ENCODE measurements around the gene APOA5. TPM values are rescaled to one million over a fixed set of nuclear protein-coding genes. Genes with fewer than 3 reads are reported as not detected.
A peak's percentile ranks its signal among the peaks of the same experiment; 100 is the strongest.

APOA5 gene
- total and polyA plus RNA-seq, 2 of the 13 experiments (the other 11 are each of a cell fraction or from before 2014, with no cell fraction given): 44.0 to 49.1 TPM

GRCh38 chr11:116833491-116833815 lies 41.8 kb upstream of the APOA5 start (continued):
- 0 out of 2 replicates have a peak, but pooled peaks have one; percentile 19 for TF ChIP-seq KDM5B (CRISPR knock-in tag; IDR thresholded peaks at IDR 0.05; ENCODE audit: borderline replicate concordance)
- no peak for TF ChIP-seq U2AF1 (optimal IDR thresholded peaks at IDR 0.05; ENCODE audit: low read depth, low read length)
- 0 out of 2 replicates have a peak, but pooled peaks have one; percentile 9 for TF ChIP-seq CCDC6 (CRISPR knock-in tag; IDR thresholded peaks at IDR 0.05)
- TF ChIP-seq HOXA9 (CRISPR knock-in tag; IDR thresholded peaks at IDR 0.05; ENCODE audit: borderline replicate concordance): peak; percentile 73; the same call in 1 of the 2 replicates
- TF ChIP-seq RARA (CRISPR knock-in tag; IDR thresholded peaks at IDR 0.05): no peak
- TF ChIP-seq ZNF44 (CRISPR knock-in tag; IDR thresholded peaks at IDR 0.05): no peak
- TF ChIP-seq POLR2AphosphoS2 (IDR thresholded peaks at IDR 0.05; ENCODE audit: low read depth, low read length): peak; percentile 43; the same call in 1 of the 2 replicates
- 0 out of 2 replicates have a peak, but pooled peaks have one; percentile 39 for TF ChIP-seq ZFX (CRISPR knock-in tag; IDR thresholded peaks at IDR 0.05; ENCODE audit: low read depth)
- TF ChIP-seq ZNF780A (CRISPR knock-in tag; IDR thresholded peaks at IDR 0.05): 0 out of 2 replicates have a peak, but pooled peaks have one; percentile 12
- no peak for TF ChIP-seq ZNF619 (CRISPR knock-in tag; IDR thresholded peaks at IDR 0.05)
- peak; percentile 21 for TF ChIP-seq JUN (CRISPR knock-in tag; IDR thresholded peaks at IDR 0.05)
- TF ChIP-seq, protein P1, sequence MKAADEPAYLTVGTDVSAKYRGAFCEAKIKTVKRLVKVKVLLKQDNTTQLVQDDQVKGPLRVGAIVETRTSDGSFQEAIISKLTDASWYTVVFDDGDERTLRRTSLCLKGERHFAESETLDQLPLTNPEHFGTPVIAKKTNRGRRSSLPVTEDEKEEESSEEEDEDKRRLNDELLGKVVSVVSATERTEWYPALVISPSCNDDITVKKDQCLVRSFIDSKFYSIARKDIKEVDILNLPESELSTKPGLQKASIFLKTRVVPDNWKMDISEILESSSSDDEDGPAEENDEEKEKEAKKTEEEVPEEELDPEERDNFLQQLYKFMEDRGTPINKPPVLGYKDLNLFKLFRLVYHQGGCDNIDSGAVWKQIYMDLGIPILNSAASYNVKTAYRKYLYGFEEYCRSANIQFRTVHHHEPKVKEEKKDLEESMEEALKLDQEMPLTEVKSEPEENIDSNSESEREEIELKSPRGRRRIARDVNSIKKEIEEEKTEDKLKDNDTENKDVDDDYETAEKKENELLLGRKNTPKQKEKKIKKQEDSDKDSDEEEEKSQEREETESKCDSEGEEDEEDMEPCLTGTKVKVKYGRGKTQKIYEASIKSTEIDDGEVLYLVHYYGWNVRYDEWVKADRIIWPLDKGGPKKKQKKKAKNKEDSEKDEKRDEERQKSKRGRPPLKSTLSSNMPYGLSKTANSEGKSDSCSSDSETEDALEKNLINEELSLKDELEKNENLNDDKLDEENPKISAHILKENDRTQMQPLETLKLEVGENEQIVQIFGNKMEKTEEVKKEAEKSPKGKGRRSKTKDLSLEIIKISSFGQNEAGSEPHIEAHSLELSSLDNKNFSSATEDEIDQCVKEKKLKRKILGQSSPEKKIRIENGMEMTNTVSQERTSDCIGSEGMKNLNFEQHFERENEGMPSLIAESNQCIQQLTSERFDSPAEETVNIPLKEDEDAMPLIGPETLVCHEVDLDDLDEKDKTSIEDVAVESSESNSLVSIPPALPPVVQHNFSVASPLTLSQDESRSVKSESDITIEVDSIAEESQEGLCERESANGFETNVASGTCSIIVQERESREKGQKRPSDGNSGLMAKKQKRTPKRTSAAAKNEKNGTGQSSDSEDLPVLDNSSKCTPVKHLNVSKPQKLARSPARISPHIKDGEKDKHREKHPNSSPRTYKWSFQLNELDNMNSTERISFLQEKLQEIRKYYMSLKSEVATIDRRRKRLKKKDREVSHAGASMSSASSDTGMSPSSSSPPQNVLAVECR (CRISPR knock-in tag; IDR thresholded peaks at IDR 0.05; ENCODE audit: borderline replicate concordance): no peak
- 0 out of 2 replicates have a peak, but pooled peaks have one; percentile 23 for TF ChIP-seq ZBTB20 (CRISPR knock-in tag; IDR thresholded peaks at IDR 0.05; ENCODE audit: borderline replicate concordance, low read depth)
- no peak for TF ChIP-seq ZBED4 (CRISPR knock-in tag; IDR thresholded peaks at IDR 0.05; ENCODE audit: borderline replicate concordance)

Data from HepG2 (cell line).